Lung (tissue), 12 donors: ENCODE data around the gene NSA2. TPM values are rescaled to one million over a fixed set of nuclear protein-coding genes. Genes with fewer than 3 reads are reported as not detected.
"Not testable (repeated sequence)": the region's sequence is repeated elsewhere in the genome, so short reads cannot be mapped to it uniquely, and the experiment has no call there.

ENCODE experiments used
- ATAC-seq: fragments of 200-7000 bp; cut with Tn5 transposase; one replicate; pipeline ENCODE4 v1.9.1; 2020; ENCODE audit warnings: moderate number of reproducible peaks; ENCODE audit not compliant: insufficient read depth, low FRiP score
- DNase-seq, 3 donors: peaks; one replicate each; pipeline ENCODE4 v3.0.0-alpha.2; 2013 to 2017
- H3K27ac ChIP-seq, 2 donors: one replicate each; pipeline ENCODE4 v1.5.1; 2013; ENCODE audit warnings: mild to moderate bottlenecking in 2 of 2, moderate library complexity in 2 of 2, control low read depth in 1 of 2, inconsistent platforms in 1 of 2, low read depth in 1 of 2, low read length in 1 of 2
- H3K27me3 ChIP-seq, 3 donors: one replicate each; pipeline ENCODE4 v1.5.1; 2013; ENCODE audit warnings: low read length in 2 of 3; ENCODE audit not compliant: control insufficient read depth in 3 of 3, insufficient read depth in 3 of 3
- H3K36me3 ChIP-seq, 4 donors: one replicate each; pipeline ENCODE4 v1.5.1; 2013; ENCODE audit warnings: low read length in 4 of 4, mild to moderate bottlenecking in 1 of 4, moderate library complexity in 1 of 4; ENCODE audit not compliant: control insufficient read depth in 4 of 4, insufficient read depth in 4 of 4
- H3K4me1 ChIP-seq, 5 donors: one replicate each; pipeline ENCODE4 v1.5.1; 2013; ENCODE audit warnings: low read length in 5 of 5, mild to moderate bottlenecking in 2 of 5, moderate library complexity in 1 of 5; ENCODE audit not compliant: control insufficient read depth in 5 of 5, insufficient read depth in 5 of 5
- H3K4me3 ChIP-seq: one replicate; pipeline ENCODE4 v1.5.1; 2013; ENCODE audit warnings: mild to moderate bottlenecking, control low read depth, moderate library complexity
- H3K9ac ChIP-seq, 2 donors: one replicate each; pipeline ENCODE4 v1.5.1; 2013; ENCODE audit warnings: low read length in 2 of 2, control low read depth in 1 of 2; ENCODE audit not compliant: insufficient read depth in 1 of 2
- H3K9me3 ChIP-seq, 4 donors: one replicate each; pipeline ENCODE4 v1.5.1; 2013; ENCODE audit warnings: low read length in 3 of 4, mild to moderate bottlenecking in 1 of 4, moderate library complexity in 1 of 4; ENCODE audit not compliant: control insufficient read depth in 4 of 4, insufficient read depth in 3 of 4
- CTCF ChIP-seq: IDR thresholded peaks from 2 replicates; pipeline ENCODE4 v1.5.1; 2012; ENCODE audit warnings: mild to moderate bottlenecking; ENCODE audit errors: control extremely low read depth, extremely low read depth
- WGBS, 2 donors: extraction: QIAGEN DNeasy Blood & Tissue Kit; methylation state at CpG; one replicate each; pipeline ENCODE4 v1.1.7; 2013; 5-methylcytosine and 5-hydroxymethylcytosine counted together
- polyA plus RNA-seq, 2 donors: library from polyadenylated mRNA; stranded (reverse); fragments of 200-250 nt; gene quantifications; one replicate each; pipeline ENCODE4 v1.2.1, GENCODE V29; 2013
- total RNA-seq, 2 donors: library from RNA; depleted of rRNA in 1 of 2; stranded (reverse); fragments of >200 nt in 1 of 2; gene quantifications; one replicate each; pipeline ENCODE4 v1.2.1, GENCODE V29; 2014 to 2021
- donor health status: control.
- donor health status: control.
- donor health status: Bipolar disorder and iron deficiency.
- donor health status: healthy.
- donor health status: DM: yes; HTN: yes; CAD: no.

The NSA2 gene
- total and polyA plus RNA-seq, 4 donors, result 34.4 to 85.6 (median 72.5) TPM

- Histone ChIP-seq H3K4me1 (no peaks in the 10 kb centered on the region), H3K9ac (no peak overlapping the region), H3K9me3 (no peaks in the 10 kb centered on the region), H3K27ac (no peak overlapping the region), H3K4me3 (no peak overlapping the region), H3K27me3 (no peaks in the 10 kb centered on the region), H3K36me3 (peaks cover 7 to 40% (median 21%) of the 10 kb centered on the region in 4 donors)
- DNase-seq (no peak), ATAC-seq (no peak)
- TF ChIP-seq CTCF, result no peak
- WGBS, 2 donors, result 93 to 97% methylated on average over 1 of the region's 1 CpG
Measured at GRCh38 chr5:74725331-74725730, 41.7 kb upstream of the NSA2 start.

- no peak for TF ChIP-seq CTCF
- Histone ChIP-seq H3K9me3 (no peaks in the 10 kb centered on the region), H3K4me1 (no peaks in the 10 kb centered on the region), H3K9ac (no peak overlapping the region), H3K36me3 (peaks cover 8 to 31% (median 24%) of the 10 kb centered on the region in 4 donors), H3K27ac (no peak overlapping the region), H3K27me3 (no peaks in the 10 kb centered on the region), H3K4me3 (no peak overlapping the region)
- no peak for ATAC-seq
- no peak for DNase-seq
- 93 to 98% methylated on average over 6 of the region's 6 CpGs for WGBS, 2 donors
Measured at GRCh38 chr5:74736759-74737158, 30.3 kb upstream of the NSA2 start.

GRCh38 chr5:74738406-74738805 lies 28.6 kb upstream of the NSA2 start:
- no peak for TF ChIP-seq CTCF
- peaks cover 7 to 30% (median 26%) of the 10 kb centered on the region in 4 donors for H3K36me3 ChIP-seq

GRCh38 chr5:74748742-74749141 lies 18.3 kb upstream of the NSA2 start:
- not testable (repeated sequence) for H3K27me3 ChIP-seq, H3K4me3 ChIP-seq, DNase-seq, H3K4me1 ChIP-seq, H3K27ac ChIP-seq, ATAC-seq, H3K9me3 ChIP-seq, H3K9ac ChIP-seq
- peaks cover 5 to 40% (median 21%) of the 10 kb centered on the region in 4 donors for H3K36me3 ChIP-seq
- 98 to 100% methylated on average over 4 of the region's 4 CpGs for WGBS, 2 donors

More at GRCh38 chr5:74738406-74738805, 28.6 kb upstream of the NSA2 start:
- H3K4me3 ChIP-seq, result no peak overlapping the region
- WGBS, 2 donors, result 98% methylated on average over 4 of the region's 4 CpGs
- no peak for ATAC-seq
- DNase-seq, result no peak
- no peak overlapping the region for H3K27ac ChIP-seq
- no peaks in the 10 kb centered on the region for H3K27me3 ChIP-seq
- no peaks in the 10 kb centered on the region for H3K9me3 ChIP-seq
- no peak overlapping the region for H3K9ac ChIP-seq
- H3K4me1 ChIP-seq, result no peaks in the 10 kb centered on the region
